ENCODE data around the gene MITF. TPM values are rescaled to one million over a fixed set of nuclear protein-coding genes. Genes with fewer than 3 reads are reported as not detected.

Gene MITF
- total and polyA plus RNA-seq, 4 donors, result 0.91 to 2.9 (median 2.3) TPM

- no peak overlapping the region for H3K27ac ChIP-seq (ENCODE audit: low read depth in 1 of 2, low read length in 2 of 2)
- TF ChIP-seq REST (IDR thresholded peaks at IDR 0.05) (no peak), TAF1 (conservative IDR thresholded peaks at IDR 0.05) (no peak), SP1 (IDR thresholded peaks at IDR 0.05) (no peak), FOXA2 (IDR thresholded peaks at IDR 0.05) (no peak), RXRA (IDR thresholded peaks at IDR 0.05) (no peak), HNF4A (conservative IDR thresholded peaks at IDR 0.05) (no peak), ATF3 (IDR thresholded peaks at IDR 0.05) (no peak), FOXA1 (IDR thresholded peaks at IDR 0.05) (no peak), YY1 (IDR thresholded peaks at IDR 0.05) (no peak), NR2F2 (IDR thresholded peaks at IDR 0.05) (no peak), JUND (IDR thresholded peaks at IDR 0.05) (no peak), ZBTB33 (IDR thresholded peaks at IDR 0.05) (no peak), MAX (IDR thresholded peaks at IDR 0.05) (no peak), HNF4G (IDR thresholded peaks at IDR 0.05) (no peak), GABPA (IDR thresholded peaks at IDR 0.05 in 1 of 2, conservative IDR thresholded peaks at IDR 0.05 in 1 of 2) (no peak), RAD21 (IDR thresholded peaks at IDR 0.05) (no peak), EGR1 (IDR thresholded peaks at IDR 0.05; ENCODE audit: low read depth in 2 of 2) (no peak)
- peaks cover 0 to 2% (median 0%) of the 10 kb centered on the region in 4 donors for H3K9me3 ChIP-seq (ENCODE audit: control insufficient read depth in 4 of 4, low read length in 3 of 4)
- H3K27me3 ChIP-seq (ENCODE audit: control insufficient read depth in 4 of 4, insufficient read depth in 4 of 4, low read length in 3 of 4), result no peaks in the 10 kb centered on the region
- WGBS, result 95% methylated on average over 1 of the region's 1 CpG
- no peaks in the 10 kb centered on the region for H3K4me1 ChIP-seq (ENCODE audit: control insufficient read depth in 4 of 4, insufficient read depth in 4 of 4, low read length in 3 of 4)
- H3K4me3 ChIP-seq (ENCODE audit: low read depth in 1 of 3, low read length in 3 of 3), result no peak overlapping the region
- no peak overlapping the region for H3K9ac ChIP-seq (ENCODE audit: low read depth in 1 of 2, low read length in 2 of 2)
- H3K36me3 ChIP-seq (ENCODE audit: control insufficient read depth in 4 of 4, insufficient read depth in 3 of 4, low read depth in 1 of 4, low read length in 3 of 4), result no peaks in the 10 kb centered on the region
- no peak for DNase-seq (ENCODE audit: low spot score)
These were observed 38.3 kb upstream of the MITF start for GRCh38 chr3:69700949-69701348.

- TF ChIP-seq RXRA (IDR thresholded peaks at IDR 0.05) (no peak), RAD21 (IDR thresholded peaks at IDR 0.05) (no peak), SP1 (IDR thresholded peaks at IDR 0.05) (no peak), TAF1 (conservative IDR thresholded peaks at IDR 0.05) (no peak), FOXA1 (IDR thresholded peaks at IDR 0.05) (no peak), CTCF (IDR thresholded peaks at IDR 0.05; ENCODE audit: low read depth, low read length, missing input control) (no peak), ATF3 (IDR thresholded peaks at IDR 0.05) (no peak), GABPA (IDR thresholded peaks at IDR 0.05 in 1 of 2, conservative IDR thresholded peaks at IDR 0.05 in 1 of 2) (no peak), EGR1 (IDR thresholded peaks at IDR 0.05; ENCODE audit: low read depth in 2 of 2) (no peak)
- 69% methylated on average over 4 of the region's 4 CpGs for WGBS
- Histone ChIP-seq H3K36me3 (ENCODE audit: control insufficient read depth in 4 of 4, insufficient read depth in 3 of 4, low read depth in 1 of 4, low read length in 3 of 4) (no peaks in the 10 kb centered on the region), H3K27me3 (ENCODE audit: control insufficient read depth in 4 of 4, insufficient read depth in 4 of 4, low read length in 3 of 4) (peaks cover 0 to 3% (median 0%) of the 10 kb centered on the region in 4 donors), H3K9ac (ENCODE audit: low read depth in 1 of 2, low read length in 2 of 2) (no peak overlapping the region), H3K4me1 (ENCODE audit: control insufficient read depth in 4 of 4, insufficient read depth in 4 of 4, low read length in 3 of 4) (no peaks in the 10 kb centered on the region), H3K4me3 (ENCODE audit: low read depth in 1 of 3, low read length in 3 of 3) (no peak overlapping the region), H3K27ac (ENCODE audit: low read depth in 1 of 2, low read length in 2 of 2) (no peak overlapping the region), H3K9me3 (ENCODE audit: control insufficient read depth in 4 of 4, low read length in 3 of 4) (no peaks in the 10 kb centered on the region)
- DNase-seq (ENCODE audit: low spot score), result no peak
These were observed 28.9 kb upstream of the MITF start for GRCh38 chr3:69710153-69710977.
